Endothelial cell of umbilical vein (primary cell): ENCODE results near the gene LATS2. TPM values are rescaled to one million over a fixed set of nuclear protein-coding genes. Genes with fewer than 3 reads are reported as not detected.

Experiments
- BruUV-seq: library from RNA; stranded (reverse); fragments of 400-500 nt; replicated peaks from 2 replicates; lab custom pipeline; 2021; lab: Mats Ljungman, UMichigan
- CTCF ChIA-PET: fragments of 300-600, 350-600 bp; sonication (Branson Sonifier 250); formaldehyde crosslinking; loops from one replicate; lab custom pipeline; 2021; ENCODE audit warnings: antibody characterized with exemption, inconsistent platforms; lab: Charles Lee
- POLR2A ChIA-PET: fragments of 300-600, 350-600 bp; sonication (Branson Sonifier 250); formaldehyde crosslinking; loops from one replicate; lab custom pipeline; 2021; ENCODE audit warnings: antibody characterized with exemption, inconsistent platforms; lab: Charles Lee
- DNase-seq: peaks from one replicate; pipeline ENCODE4 v3.0.0-alpha.2; 2011; ENCODE audit warnings: low read depth, low spot score
- FAIRE-seq: peaks from 2 replicates; lab custom pipeline; 2011; peaks lifted over from hg19 to GRCh38; lab: Jason Lieb, UNC
- H2AFZ ChIP-seq: 2 replicates; pipeline ENCODE4 v1.6.0; 2012; ENCODE audit warnings: low read depth, low read length, control low read depth, inconsistent platforms
- H3K27ac ChIP-seq: 2 replicates; pipeline ENCODE4 v1.5.1; 2011; ENCODE audit warnings: low read depth, mild to moderate bottlenecking, control low read depth, low read length, moderate library complexity; ENCODE audit not compliant: insufficient read depth
- H3K27me3 ChIP-seq, 2 experiments: 2 replicates each; pipeline versions ENCODE4 v1.6.0 to v1.6.1; 2011; ENCODE audit warnings: low read length in 2 of 2, mixed read lengths in 1 of 2; ENCODE audit not compliant: control insufficient read depth in 2 of 2, insufficient read depth in 2 of 2
- H3K36me3 ChIP-seq, 2 experiments: 2 replicates in 1 of 2; 3 replicates in 1 of 2; pipeline ENCODE4 v1.5.1; 2011; ENCODE audit warnings: low read length in 2 of 2, mild to moderate bottlenecking in 1 of 2, moderate library complexity in 1 of 2; ENCODE audit not compliant: control insufficient read depth in 2 of 2, insufficient read depth in 2 of 2; ENCODE audit errors: extremely low read depth in 1 of 2
- H3K4me1 ChIP-seq: 3 replicates; pipeline ENCODE4 v1.5.1; 2011; ENCODE audit warnings: mild to moderate bottlenecking, low read length; ENCODE audit not compliant: control insufficient read depth, insufficient read depth; ENCODE audit errors: extremely low read depth
- H3K4me2 ChIP-seq: 2 replicates; pipeline ENCODE4 v1.6.1; 2011; ENCODE audit warnings: low read length, control low read depth, mixed read lengths; ENCODE audit not compliant: insufficient read depth
- H3K4me3 ChIP-seq, 3 experiments: fragments of 200-600 bp in 1 of 3; sonication (generic), shearing (Covaris generic) in 1 of 3; replicated peaks in 1 of 3; 2 replicates each; pipeline ENCODE4 v1.5.1; 2011 to 2016; ENCODE audit warnings: control low read depth in 3 of 3, low read length in 3 of 3, mild to moderate bottlenecking in 2 of 3, inconsistent platforms in 1 of 3, low read depth in 1 of 3, moderate library complexity in 1 of 3; ENCODE audit not compliant: insufficient read depth in 1 of 3
- H3K79me2 ChIP-seq: 2 replicates; pipeline ENCODE4 v1.6.0; 2012; ENCODE audit warnings: low read length, inconsistent platforms; ENCODE audit not compliant: control insufficient read depth, insufficient read depth
- H3K9ac ChIP-seq: replicated peaks from 2 replicates; pipeline ENCODE3; 2011; ENCODE audit warnings: low read length, control low read depth; ENCODE audit not compliant: insufficient read depth; ENCODE audit errors: extremely low read depth
- H3K9me1 ChIP-seq: replicated peaks from 3 replicates; pipeline ENCODE4 v1.6.0; 2011; ENCODE audit warnings: mild to moderate bottlenecking, low read length; ENCODE audit not compliant: control insufficient read depth, insufficient read depth; ENCODE audit errors: extremely low read depth
- H3K9me3 ChIP-seq: replicated peaks from 2 replicates; pipeline ENCODE4 v1.5.1; 2012; ENCODE audit warnings: low read length, inconsistent platforms; ENCODE audit not compliant: control insufficient read depth, insufficient read depth
- H4K20me1 ChIP-seq: replicated peaks from 2 replicates; pipeline ENCODE3; 2011; ENCODE audit warnings: mild to moderate bottlenecking, low read length; ENCODE audit not compliant: control insufficient read depth, insufficient read depth; ENCODE audit errors: extremely low read depth
- EZH2 ChIP-seq: IDR thresholded peaks from 2 replicates; pipeline ENCODE4 v1.6.1; 2012; ENCODE audit warnings: borderline replicate concordance, low read depth, mild to moderate bottlenecking, moderate library complexity, low read length, inconsistent platforms; ENCODE audit not compliant: severe bottlenecking
- GATA2 ChIP-seq: IDR thresholded peaks from 2 replicates; pipeline ENCODE4 v1.7.0; 2011; ENCODE audit warnings: low read depth, mild to moderate bottlenecking, moderate library complexity, mixed read lengths, low read length; ENCODE audit not compliant: insufficient read length, insufficient read depth
- JUN ChIP-seq: IDR thresholded peaks from 2 replicates; pipeline ENCODE4 v1.6.1; 2011; ENCODE audit warnings: borderline replicate concordance, low read depth; ENCODE audit not compliant: insufficient read length, insufficient read depth
- MYC ChIP-seq: IDR thresholded peaks from one replicate; pipeline ENCODE4 v1.6.1; 2011; ENCODE audit warnings: mild to moderate bottlenecking, low read depth, low read length
- POLR2A ChIP-seq: IDR thresholded peaks from 2 replicates; pipeline ENCODE4 v1.6.1; 2012; ENCODE audit warnings: low read depth, mild to moderate bottlenecking, control low read depth, low read length
- POLR2AphosphoS5 ChIP-seq: IDR thresholded peaks from 2 replicates; pipeline ENCODE4 v1.6.1; 2012; ENCODE audit warnings: low read depth, mild to moderate bottlenecking, control low read depth, low read length, moderate library complexity; ENCODE audit not compliant: insufficient read depth
- dilution Hi-C: fragments of 300-500 bp; cut with MboI; formaldehyde crosslinking; loops from one replicate; pipeline ENCODE4 v1.15.0; 2019; ENCODE audit warnings: low sequenced_read_pairs; ENCODE audit not compliant: extremely low pct_ligation_motif_present
- intact Hi-C: fragments of 100-400 bp; cut with micrococcal nuclease; formaldehyde crosslinking; loops from one replicate; pipeline ENCODE4 v1.10.0; 2022
- polyA plus RNA-seq, 4 experiments: library from polyadenylated mRNA; depleted of rRNA in 3 of 4; stranded (reverse) in 3 of 4; unstranded in 1 of 4; fragments of >200 nt; gene quantifications; 2 replicates each; pipeline versions ENCODE4 v1.2.1 to v1.2.3, GENCODE V29; 2011 to 2012; ENCODE audit warnings: missing spikeins in 1 of 4
- total RNA-seq: library from RNA; stranded (reverse); gene quantifications from 2 replicates; pipeline ENCODE4 v1.2.3, GENCODE V29; 2021
- TF ChIP-seq, protein P1 (sequence below), 2 donors: IDR thresholded peaks; 1 replicate in 1 of 2; 2 replicates in 1 of 2; pipeline ENCODE4 v1.5.1; 2011; ENCODE audit warnings: low read length in 2 of 2, mild to moderate bottlenecking in 2 of 2, moderate library complexity in 2 of 2, control low read depth in 1 of 2, inconsistent platforms in 1 of 2, low read depth in 1 of 2; ENCODE audit not compliant: insufficient read depth in 1 of 2; ENCODE audit errors: extremely low read depth in 1 of 2
- TF ChIP-seq, protein P2 (sequence below): IDR thresholded peaks from 2 replicates; pipeline ENCODE4 v1.6.1; 2011; ENCODE audit not compliant: insufficient read depth, insufficient read length

LATS2 gene
- total and polyA plus RNA-seq, 2 donors (not counting 3 experiments of a cell fraction or from before 2014, with no cell fraction given), result 33.5 to 67.6 TPM

DNA sequence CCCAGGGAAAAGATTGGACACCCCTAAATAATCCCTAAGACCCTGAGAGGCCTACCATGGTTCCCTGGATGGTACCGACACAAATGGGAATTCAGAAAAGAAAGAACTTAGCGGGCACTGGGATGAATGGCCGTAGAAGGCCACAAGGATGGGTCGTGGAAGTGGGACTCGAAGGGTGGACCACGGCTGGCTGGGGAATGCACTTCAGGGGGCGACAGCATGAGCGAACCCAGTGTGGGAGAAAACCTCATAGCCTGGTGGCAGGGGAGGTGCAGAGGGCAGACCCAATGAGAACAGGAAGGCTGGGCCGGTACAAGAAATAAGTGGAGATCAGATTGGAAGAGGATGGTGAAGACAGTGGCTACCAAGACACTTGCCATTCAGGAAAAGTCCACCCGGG, 28.7 kb downstream of the LATS2 start:
- no peak for FAIRE-seq
- DNase-seq, result no peak
- BruUV-seq, result no TSS peak
- dilution Hi-C loops (no loop called here), intact Hi-C loops (no loop called here)
- CTCF ChIA-PET, result interaction anchor here (0.6 to 3.0 kb wide), 5 partner anchors 12 to 89 kb away, joined by 4 to 22 read pairs (median 11); partner anchors contain the start of gene LATS2
- H3K4me3 ChIP-seq, result no peak overlapping the region
- peak overlapping the region; percentile 12 for H3K27ac ChIP-seq
- peaks cover 47% of the 10 kb centered on the region for H3K4me1 ChIP-seq
- peak overlapping the region; percentile 58 for H3K4me2 ChIP-seq
- peaks cover 96% of the 10 kb centered on the region for H3K79me2 ChIP-seq
- H2AFZ ChIP-seq, result no peak overlapping the region
- peaks cover 2 to 4% of the 10 kb centered on the region in 2 experiments for H3K36me3 ChIP-seq
- peaks cover 9% of the 10 kb centered on the region for H4K20me1 ChIP-seq
- no peak overlapping the region for H3K9ac ChIP-seq
- H3K9me1 ChIP-seq, result no peaks in the 10 kb centered on the region
- no peak for TF ChIP-seq JUN
- TF ChIP-seq, protein P1, sequence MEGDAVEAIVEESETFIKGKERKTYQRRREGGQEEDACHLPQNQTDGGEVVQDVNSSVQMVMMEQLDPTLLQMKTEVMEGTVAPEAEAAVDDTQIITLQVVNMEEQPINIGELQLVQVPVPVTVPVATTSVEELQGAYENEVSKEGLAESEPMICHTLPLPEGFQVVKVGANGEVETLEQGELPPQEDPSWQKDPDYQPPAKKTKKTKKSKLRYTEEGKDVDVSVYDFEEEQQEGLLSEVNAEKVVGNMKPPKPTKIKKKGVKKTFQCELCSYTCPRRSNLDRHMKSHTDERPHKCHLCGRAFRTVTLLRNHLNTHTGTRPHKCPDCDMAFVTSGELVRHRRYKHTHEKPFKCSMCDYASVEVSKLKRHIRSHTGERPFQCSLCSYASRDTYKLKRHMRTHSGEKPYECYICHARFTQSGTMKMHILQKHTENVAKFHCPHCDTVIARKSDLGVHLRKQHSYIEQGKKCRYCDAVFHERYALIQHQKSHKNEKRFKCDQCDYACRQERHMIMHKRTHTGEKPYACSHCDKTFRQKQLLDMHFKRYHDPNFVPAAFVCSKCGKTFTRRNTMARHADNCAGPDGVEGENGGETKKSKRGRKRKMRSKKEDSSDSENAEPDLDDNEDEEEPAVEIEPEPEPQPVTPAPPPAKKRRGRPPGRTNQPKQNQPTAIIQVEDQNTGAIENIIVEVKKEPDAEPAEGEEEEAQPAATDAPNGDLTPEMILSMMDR (IDR thresholded peaks at IDR 0.05; ENCODE audit: extremely low read depth in 1 of 2, insufficient read depth in 1 of 2, low read depth in 1 of 2, low read length in 2 of 2), result no peak
- TF ChIP-seq EZH2, result no peak
- no peak for TF ChIP-seq POLR2A
- no peak for TF ChIP-seq GATA2
- no peak for TF ChIP-seq POLR2AphosphoS5
- TF ChIP-seq, protein P2, sequence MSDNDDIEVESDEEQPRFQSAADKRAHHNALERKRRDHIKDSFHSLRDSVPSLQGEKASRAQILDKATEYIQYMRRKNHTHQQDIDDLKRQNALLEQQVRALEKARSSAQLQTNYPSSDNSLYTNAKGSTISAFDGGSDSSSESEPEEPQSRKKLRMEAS, result no peak
- TF ChIP-seq MYC, result no peak
- POLR2A ChIA-PET, result no interaction called here
- H3K9me3 ChIP-seq, result no peaks in the 10 kb centered on the region
- H3K27me3 ChIP-seq, result no peaks in the 10 kb centered on the region
